ENCODE measurements around the gene LIN54.

- TF ChIP-seq CTCF (IDR thresholded peaks at IDR 0.05; ENCODE audit: insufficient read depth, low read depth, low read length) (no peak), EZH2 (IDR thresholded peaks at IDR 0.05; ENCODE audit: insufficient read depth, low read length) (no peak)
Measured at GRCh38 chr4:83013902-83014301, 3.3 kb upstream of the LIN54 start.

All from astrocyte (in vitro differentiated cells and primary cell).